ENCODE results near the gene HOXA5.

Gene HOXA5

GRCh38 chr7:27137640-27138315, 5.7 kb downstream of the HOXA5 start:
- no peak for DNase-seq (ENCODE audit: low spot score)

GRCh38 chr7:27134392-27134791, 9.1 kb downstream of the HOXA5 start:
- DNase-seq (ENCODE audit: low spot score), result no peak

GRCh38 chr7:27133409-27134231, 9.9 kb downstream of the HOXA5 start:
- no peak for DNase-seq (ENCODE audit: low spot score)

- DNase-seq (ENCODE audit: low spot score), result no peak
Observed at GRCh38 chr7:27132978-27133377, 10.5 kb downstream of the HOXA5 start.

GRCh38 chr7:27132214-27132613, 11.3 kb downstream of the HOXA5 start:
- DNase-seq (ENCODE audit: low spot score), result no peak

- DNase-seq (ENCODE audit: low spot score), result no peak
Observed at GRCh38 chr7:27131390-27131819, 12.1 kb downstream of the HOXA5 start.

GRCh38 chr7:27130540-27131389, 12.7 kb downstream of the HOXA5 start, which contains the start of gene HOXA4:
Gene HOXA4 (minus strand): TSS chr7:27130757. CDS start chr7:27130733, 24 bp downstream.
- no peak for DNase-seq (ENCODE audit: low spot score)

- no peak for DNase-seq (ENCODE audit: low spot score)
Observed at GRCh38 chr7:27129729-27130539, 13.5 kb downstream of the HOXA5 start.

GRCh38 chr7:27128776-27129728, 14.4 kb downstream of the HOXA5 start:
- no peak for DNase-seq (ENCODE audit: low spot score)

- no peak for DNase-seq (ENCODE audit: low spot score)
Observed at GRCh38 chr7:27128034-27128433, 15.4 kb downstream of the HOXA5 start.

- no peak for DNase-seq (ENCODE audit: low spot score)
Observed at GRCh38 chr7:27126596-27127327, 16.7 kb downstream of the HOXA5 start.

- no peak for DNase-seq (ENCODE audit: low spot score)
Observed at GRCh38 chr7:27125986-27126394, 17.5 kb downstream of the HOXA5 start.

- DNase-seq (ENCODE audit: low spot score), result no peak
Observed at GRCh38 chr7:27124902-27125689, 18.4 kb downstream of the HOXA5 start.

- no peak for DNase-seq (ENCODE audit: low spot score)
Observed at GRCh38 chr7:27124096-27124901, 19.2 kb downstream of the HOXA5 start.

- no peak for DNase-seq (ENCODE audit: low spot score)
Observed at GRCh38 chr7:27123477-27124053, 19.9 kb downstream of the HOXA5 start.

GRCh38 chr7:27123007-27123476, 20.4 kb downstream of the HOXA5 start:
- DNase-seq (ENCODE audit: low spot score), result no peak
